GM21515 (cell line): ENCODE measurements around the gene GOPC.
"Not testable (repeated sequence)": the region's sequence is repeated elsewhere in the genome, so short reads cannot be mapped to it uniquely, and the experiment has no call there.

ENCODE experiments used
- ATAC-seq: cut with Tn5 transposase; IDR thresholded peaks from one replicate; pipeline ENCODE4 v1.9.1; 2021; ENCODE audit not compliant: unreplicated experiment

The GOPC gene

DNA sequence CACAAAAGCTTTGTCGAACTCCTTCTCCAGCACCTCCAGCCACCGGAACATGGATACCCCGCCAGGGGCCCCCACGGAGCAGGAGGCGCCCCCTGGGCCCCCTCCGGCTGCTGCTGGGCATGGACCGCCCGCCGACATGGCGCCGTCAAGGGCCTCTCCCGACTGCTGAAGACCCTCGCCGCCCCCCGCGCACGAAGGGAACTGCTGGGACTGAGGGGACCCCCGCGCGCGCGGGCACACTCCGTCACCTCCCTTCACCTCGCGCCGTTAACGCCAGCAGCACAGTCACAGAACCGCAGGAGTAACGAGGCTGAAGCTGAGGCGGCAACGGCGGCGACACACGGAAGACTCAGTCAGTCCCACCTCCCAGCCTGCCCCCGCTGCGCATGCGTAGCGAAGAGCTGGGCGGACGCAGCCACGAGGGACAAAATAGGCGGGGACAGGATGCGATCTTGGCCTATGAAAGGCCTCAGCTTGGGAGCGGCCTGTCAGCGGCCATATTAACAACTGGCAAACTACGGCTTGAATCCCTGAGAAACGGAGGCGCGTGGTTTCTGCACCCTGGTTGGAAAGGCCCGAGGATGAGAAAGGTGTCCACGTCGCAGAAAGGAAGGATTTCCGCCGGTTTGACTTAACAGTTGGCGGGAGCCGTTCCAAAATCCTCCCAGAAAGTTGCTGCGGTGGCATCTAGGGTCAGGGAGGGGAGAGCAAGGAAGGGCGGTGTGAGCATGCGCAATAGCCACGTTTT is at the start of gene GOPC:
GOPC (minus strand) TSS at position 361 of the 748 bp plus-strand sequence; CDS start at position 138, 223 bp downstream.
- peak; percentile 88 for ATAC-seq

DNA sequence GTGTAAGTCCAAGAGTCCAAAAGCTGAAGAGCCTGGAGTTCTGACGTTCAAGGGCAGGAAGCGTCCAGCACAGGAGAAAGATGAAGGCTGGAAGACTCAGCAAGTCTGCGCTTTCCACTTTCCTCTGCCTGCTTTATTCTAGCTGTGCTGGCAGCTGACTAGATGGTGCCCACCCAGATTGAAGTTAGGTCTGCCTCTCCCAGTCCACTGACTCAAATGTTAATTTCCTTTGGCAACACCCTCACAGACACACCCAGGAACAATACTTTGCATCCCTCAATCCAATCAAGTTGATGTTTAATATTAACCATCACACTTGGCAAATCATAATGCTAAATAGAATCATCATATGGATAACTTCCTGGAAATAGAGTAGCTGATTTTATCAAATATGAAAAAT is 49.7 kb upstream of the GOPC start:
- ATAC-seq: not testable (repeated sequence)

DNA sequence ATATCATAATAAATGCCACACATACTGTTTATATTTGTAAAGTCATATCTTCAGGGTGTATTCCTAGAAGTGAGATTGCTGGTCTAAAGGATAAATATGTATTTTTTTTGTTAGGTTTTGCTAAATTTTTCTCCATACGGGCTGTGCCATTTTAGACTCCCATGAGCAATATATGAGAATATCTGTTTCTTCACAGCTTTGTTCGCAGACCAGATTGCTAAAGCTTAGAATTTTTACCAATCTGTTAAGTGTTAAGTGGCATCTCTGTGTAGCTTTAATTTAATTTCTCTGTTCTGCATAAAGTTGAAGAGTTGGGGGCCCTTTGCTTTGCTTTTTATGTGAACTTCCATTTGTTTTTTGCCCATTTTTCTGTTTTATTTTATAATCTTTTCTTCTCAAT is 40.7 kb upstream of the GOPC start:
- no peak for ATAC-seq

DNA sequence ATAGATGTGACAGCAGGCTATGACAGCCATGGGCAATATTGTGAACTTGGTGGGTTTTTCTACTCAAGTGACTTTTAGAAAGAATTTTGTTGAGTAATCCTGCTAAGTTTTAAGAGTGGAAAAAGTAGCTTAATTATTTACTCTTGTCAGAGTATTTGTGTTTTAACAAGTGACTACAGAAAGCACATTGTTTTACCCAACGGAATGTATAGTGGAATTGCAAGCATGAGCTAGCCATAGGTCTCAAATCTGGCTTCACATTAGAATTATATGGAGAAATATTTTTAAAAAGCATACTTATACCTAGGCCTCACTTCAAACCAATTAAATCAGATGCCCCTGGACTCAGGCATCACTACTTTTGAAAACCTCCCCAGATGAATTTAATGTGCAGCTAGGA is 35.5 kb upstream of the GOPC start:
- ATAC-seq: no peak

DNA sequence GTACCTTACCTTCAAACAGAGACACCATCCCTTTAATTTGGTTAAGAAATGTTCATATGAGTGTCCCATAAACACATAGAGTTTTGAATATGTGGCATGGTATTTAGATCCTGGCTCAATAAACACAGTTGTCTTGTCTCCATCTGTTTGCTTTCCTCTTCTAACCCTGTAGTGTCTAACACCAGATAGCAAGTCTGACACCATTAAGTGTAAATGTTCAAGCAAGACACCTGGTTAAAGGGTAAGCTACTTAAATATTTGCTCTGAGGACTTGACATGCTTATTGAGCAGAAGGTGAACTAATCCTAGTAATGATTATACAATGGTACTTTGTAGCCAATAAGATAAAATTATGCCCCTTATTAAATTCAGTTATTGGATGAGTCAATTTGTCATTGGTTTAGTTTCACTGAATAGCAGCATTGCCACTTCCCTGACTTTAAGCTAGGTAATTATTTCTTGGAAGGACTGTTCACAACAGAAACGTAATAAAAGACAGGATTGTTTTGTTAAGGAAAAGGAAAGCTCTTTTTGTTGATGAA is 26.9 kb upstream of the GOPC start:
- no peak for ATAC-seq

DNA sequence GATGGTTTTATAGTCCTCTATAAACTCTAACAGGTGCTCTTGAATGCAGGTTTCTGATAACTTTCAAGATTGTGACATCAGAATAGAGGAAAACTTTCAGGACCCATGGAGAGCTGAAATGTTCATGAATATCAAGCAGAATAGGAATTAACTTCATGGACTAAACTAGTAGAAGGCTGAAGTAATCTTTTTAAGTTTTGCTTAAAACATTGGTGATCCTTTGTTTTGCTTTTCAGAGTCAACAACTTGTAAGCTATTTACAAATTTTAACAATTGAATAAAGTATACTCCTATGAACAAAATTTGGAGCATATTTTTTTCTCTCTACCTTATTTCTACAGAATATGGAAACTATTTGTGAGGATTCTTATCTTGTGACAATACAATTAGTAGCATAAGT is 25.2 kb upstream of the GOPC start:
- ATAC-seq: no peak

DNA sequence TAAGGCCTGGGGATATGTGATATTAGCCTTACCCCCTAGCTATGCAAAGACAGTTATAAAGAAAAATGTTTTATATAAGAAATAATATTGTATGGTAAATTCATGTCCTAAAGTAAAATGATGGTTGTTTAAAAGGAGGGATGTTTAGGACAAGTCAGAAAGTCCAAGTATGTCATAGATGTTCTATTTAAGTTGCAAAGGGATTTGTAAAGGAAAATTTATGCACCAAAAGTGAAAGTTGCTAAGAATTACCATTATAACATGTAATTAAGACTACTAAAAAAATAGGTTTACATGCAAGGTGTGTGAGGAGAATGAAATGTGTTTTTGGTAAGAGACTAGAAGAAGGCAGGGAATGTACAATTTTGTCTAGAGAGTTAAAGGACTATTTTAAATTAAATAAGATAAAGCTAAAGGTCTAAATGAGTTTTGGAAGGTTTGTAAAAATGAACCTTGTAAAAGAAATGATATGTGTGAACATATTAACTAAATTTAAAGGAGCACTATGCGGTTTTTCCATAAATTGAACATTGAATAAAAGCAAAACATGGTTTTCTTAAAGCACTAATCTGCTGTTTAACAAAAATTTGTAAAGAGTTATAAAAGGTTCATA is 22.7 kb upstream of the GOPC start:
- ATAC-seq: no peak

DNA sequence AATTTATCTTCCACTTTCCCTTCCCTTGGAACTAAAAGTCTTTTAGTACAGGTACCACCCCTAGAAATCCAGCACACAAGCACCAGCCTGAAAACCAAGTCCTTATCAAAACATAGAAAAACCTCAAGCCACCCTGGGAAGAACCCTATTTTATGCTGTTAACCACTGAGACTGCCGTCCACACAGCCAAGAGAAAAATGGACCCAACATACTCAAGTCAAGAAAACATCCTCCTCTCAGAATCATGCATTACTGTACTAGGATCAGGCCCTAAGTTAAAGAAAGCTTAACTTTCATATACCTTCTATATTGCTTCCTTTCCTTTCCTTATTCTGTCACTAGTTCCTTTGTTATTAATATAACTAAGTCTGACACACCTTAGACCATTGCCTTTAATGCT is 16.9 kb upstream of the GOPC start:
- no peak for ATAC-seq

DNA sequence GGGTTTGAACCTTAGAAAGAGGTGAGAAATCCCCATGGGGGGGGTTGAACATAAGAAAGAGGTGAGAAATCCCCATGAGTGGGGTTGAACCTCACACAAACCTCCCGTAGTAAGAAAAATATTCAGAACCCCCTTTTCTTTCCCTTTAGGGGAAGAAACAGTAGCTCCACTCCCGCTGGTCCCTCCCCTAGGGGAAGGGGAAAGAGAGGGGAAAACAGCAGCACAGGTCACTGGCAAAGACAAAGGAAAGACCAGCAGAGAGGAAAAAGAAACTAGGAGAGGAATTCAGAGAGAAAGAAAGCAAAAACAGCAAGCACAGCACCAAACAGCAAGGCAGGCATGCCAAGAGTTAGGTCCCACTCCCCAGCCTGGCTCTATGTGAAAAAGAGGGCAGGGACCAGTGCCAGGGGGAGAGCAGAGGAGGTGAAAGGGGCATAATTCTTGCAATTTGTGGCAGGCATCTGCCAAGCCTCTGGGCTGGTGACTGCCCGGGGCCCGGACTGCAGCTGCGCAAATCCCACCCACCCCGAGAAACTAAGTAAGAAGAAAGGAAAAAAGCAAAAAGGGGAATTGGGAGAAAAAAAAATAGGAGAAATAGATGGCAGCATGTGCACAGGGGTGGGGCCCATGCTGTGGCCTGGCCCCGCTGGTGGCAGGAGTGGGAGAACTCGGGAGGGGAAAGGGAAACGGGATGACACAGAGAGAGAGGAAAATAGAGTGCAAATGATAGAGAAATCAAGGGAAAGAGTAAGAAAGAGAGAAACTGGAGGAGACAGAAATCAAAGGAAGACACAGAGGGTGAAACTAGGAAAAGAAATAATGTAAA is 15.1 kb upstream of the GOPC start:
- ATAC-seq: no peak

DNA sequence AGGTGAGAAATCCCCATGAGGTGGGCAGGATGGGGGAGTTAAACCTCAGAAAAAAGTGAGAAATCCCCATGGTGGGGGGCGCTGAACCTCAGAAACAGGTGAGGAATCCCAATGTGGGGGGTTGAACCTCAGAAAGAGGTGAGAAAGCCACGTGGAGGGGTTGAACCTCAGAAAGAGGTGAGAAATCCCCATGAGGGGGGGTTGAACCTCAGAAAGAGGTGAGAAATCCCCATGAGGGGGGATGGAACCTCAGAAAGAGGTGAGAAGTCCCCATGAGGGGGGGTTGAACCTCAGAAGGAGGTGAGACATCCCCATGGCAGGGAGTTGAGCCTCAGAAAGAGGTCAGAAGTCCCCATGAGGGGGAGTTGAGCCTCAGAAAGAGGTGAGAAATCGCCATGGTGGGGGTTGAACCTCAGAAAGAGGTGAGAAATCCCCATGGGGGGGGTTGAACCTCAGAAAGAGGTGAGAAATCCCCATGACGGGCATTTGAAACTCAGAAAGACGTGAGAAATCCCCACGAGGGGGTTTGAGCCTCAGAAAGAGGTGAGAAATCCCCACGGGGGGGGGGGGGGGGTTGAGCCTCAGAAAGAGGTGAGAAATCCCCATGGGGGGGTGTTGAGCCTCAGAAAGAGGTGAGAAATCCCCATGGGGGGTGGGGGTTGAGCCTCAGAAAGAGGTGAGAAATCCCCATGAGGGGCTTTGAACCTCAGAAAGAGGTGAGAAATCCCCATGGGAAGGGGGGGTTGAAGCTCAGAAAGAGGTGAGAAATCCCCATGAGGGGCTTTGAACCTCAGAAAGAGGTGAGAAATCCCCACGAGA is 14.3 kb upstream of the GOPC start:
- no peak for ATAC-seq

DNA sequence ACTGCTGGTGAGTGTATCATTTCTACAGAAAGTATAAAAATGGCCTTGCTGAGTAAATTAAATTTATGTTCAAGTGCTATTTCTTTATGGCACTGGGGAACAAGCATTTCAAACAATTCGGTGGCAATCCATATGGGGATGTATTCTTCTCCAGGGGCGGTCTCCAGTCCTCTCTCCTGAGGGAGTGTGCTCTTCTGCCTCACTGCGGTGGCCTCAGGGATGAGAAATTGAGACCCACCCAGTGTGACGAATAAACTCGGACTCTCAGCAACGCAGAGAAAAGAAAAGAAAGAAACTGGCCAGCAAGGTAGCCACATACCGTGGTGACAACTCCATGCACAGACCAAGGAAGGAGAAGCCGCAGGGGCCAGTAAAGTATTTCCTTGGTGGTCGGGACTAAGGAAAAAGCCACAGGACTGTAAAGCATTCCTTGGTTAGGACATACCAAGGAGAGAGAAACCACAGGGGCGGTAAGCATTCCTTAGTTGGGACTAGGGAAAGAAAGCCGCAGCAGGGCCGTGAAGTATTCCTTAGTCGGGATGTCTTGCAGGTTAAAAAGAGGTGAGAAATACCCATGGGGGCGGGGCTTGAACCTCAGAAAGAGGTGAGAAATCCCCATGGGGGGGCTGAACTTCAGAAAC is 13.6 kb upstream of the GOPC start:
- ATAC-seq: no peak

DNA sequence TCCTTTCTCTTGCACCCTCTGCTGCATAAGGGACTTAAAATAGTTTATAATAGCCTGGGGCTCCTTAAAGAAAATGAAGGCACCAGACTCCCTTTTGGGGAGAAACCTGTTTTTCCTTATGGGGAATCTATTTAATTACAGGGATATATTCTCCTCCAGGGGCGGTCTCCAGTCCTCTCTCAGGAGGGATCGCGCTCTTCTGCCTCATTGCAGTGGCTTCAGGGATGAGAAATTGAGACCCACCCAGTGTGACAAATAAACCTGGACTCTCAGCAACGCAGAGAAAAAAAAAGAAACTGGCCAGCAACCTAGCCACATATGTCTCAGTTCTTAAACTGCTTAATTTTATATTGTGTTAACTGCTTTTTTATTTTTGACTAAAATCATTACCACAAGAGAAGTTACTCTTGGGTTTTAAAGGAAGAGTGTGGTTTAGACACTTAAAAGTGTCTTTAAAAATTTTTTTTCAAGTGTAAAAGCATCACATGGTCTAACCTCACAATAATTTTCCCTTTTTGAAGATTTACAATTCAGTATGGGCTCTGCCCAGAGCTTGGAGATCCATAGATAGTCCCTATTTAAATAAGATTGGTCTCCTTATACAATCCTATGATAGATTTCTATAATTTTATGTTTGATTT is 11.7 kb upstream of the GOPC start:
- no peak for ATAC-seq

DNA sequence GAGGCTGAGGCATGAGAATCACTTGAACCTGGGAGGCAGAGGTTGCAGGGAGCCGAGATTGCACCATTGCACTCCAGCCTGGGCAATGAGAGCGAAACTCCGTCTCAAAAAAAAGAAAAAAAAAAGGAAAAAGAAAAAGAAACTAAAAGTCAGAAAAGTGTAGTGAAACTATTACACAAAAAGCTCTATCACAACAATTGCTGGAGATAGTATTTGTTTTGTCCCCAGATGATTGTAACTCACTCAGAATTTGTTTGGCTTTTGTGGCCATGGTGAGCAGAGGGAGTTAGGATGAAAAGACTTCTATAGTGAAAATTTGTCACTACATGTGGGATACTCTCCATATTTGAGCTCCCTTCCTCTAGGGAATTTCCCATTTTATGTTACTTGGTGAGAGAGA is 5.2 kb upstream of the GOPC start:
- no peak for ATAC-seq

DNA sequence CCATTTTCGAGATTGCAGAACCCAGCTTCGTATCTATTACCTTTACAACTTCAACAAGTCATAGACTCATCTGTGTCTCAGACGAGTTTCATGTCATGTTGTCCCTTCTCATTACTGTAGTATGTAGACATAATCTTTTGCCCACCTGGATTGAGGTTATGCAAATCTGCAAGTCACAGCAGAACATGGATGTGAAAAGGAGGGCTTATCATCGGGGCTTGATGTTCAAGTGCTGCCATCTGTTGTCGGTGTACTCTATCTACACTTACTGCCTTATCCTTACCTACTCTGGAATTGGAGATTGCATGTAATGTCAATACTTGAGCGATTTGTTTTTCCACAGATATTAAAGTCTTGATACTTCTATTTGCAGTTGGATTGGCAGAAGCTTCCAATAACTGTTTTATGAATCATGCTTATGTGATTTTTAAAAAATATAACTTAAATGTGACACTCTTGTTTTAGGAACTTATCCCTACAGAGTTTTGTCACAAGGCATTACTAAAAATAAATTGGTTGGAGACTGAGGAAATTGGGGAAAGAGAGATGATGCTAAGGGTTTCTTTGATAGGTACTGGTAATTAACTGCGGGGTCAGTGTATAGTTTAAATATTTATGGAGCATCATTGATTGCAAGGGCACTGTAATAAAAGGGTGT is 3.0 kb upstream of the GOPC start:
- ATAC-seq: peak; percentile 50

DNA sequence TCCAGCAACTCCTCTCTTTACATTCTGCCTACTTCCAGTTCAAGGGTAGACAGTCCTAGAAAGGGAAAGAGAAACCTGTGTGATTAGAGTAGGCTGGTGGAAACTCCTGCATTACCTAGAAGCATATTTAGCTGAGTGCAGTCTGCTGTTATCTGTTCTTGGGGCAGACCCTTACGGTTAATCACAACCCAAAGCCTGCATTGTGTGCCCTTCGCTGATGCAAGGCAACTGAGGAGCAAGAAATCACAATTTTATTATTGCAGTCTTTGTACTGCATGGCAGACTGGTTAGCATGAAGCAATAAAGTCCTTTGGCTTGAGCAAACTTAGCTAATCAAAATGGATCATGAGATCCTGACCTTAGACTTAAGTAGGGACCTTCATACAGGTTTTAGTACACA is 1.5 kb upstream of the GOPC start:
- ATAC-seq: no peak

DNA sequence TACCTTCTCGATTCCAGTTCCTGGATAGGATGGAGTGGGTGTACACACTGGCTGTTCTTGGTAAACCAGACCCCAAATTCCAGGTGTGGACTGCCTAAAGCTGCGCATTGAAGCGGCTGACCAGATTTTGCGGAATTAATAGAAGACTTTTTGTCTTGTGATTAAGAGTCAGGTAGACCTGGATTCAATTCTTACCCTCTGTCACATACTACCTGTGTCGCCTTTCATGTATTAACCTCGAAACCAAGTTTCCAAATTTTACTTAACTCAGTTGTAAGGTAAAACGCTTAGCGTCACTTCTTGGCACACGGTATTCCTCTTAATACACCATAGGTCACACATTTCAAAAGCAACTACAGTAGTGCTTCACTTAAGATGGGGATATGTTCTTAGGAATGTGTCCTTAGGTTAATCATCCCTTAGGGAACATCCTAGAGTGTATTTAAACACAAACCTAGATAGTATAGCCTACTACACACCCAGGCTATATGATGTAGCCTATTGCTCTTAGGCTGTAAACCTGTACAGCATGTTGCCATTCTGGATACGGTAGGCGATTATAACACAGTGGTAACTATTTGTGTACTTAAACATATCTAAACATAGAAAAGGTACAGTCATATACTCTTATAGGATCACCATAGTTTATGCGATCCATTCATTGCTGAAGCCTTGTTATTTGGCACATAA is 733 bp upstream of the GOPC start:
- ATAC-seq: no peak

DNA sequence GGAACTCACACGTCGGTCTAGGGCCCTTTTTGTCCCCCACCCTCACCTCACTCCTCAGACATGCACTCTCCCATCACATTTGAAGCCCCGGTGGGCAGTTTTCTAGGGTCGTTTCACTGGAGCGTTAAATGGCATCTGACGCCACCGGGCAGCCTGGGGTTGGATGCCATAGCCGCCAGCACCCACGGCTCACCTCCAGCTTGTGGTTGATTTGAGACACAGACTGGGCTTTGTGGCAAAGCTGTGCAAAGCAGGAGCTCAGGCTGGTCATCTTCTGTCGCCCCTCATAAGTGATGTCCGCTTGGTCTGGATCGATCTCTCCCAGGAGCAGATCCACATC is 530 bp downstream of the GOPC start:
- ATAC-seq: peak; percentile 10

DNA sequence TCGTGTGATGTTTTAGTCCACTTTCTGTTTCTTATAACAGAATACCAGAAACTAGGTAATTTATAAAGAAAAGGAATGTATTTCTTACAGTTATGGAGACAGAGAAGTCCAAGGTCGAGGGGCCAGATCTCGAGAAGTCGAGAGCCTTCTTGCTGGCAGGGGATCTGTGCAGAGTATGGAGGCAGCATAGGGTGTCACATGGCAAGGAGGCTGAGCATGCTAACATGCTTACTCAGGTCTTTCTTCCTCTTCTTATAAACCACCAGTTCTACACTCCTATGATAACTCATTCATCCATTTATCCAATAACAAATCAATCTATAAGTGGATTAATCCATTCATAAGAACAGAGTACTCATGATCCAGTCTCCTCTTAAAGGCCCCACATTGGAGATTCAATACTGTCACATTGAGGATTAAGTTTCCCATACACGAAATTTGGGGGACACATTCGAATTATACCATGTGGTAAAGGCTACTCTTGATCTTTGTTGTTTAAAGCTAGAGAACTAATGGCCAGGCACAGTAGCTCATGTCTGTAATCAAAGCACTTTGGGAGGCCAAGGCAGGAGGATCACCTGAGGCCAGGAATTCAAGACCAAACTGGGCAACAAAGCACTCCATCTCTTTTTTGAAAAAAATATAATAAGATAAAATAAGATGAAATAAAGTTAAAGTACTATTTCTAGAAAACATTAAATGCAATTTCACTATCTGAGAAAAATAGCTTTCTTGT is 2.1 kb downstream of the GOPC start:
- no peak for ATAC-seq
